ENCODE results near the gene CLIP2.
"Not testable (repeated sequence)": the region's sequence is repeated elsewhere in the genome, so short reads cannot be mapped to it uniquely, and the experiment has no call there.

CLIP2 gene

DNA sequence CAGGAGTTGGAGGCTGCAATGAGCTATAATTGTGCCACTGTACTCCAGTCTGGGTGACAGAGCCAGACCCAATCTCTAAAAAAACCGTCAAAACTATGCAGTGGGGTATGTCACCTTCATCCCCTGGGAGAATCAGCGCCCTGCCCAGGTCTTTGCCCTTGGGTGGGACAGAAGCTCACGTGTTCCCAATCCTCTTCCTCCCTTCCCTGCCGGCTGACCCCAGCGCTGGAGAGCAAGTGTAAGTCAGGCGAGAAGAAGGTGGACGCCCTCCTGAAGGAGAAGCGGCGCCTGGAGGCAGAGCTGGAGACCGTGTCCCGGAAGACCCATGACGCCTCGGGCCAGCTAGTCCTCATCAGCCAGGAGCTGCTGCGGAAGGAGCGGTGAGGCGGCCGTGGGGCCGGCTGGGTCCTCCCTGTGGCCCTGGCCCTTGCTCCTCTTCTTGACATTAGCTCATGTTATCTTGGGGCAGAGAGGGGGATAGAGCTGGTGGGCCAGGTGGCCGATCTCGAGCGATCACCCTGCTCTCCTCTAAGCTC, 99.7 kb downstream of the CLIP2 start:
- Histone ChIP-seq H3K4me3 (no peak overlapping the region), H3K27ac (no peak overlapping the region)
- TF ChIP-seq, protein P1, sequence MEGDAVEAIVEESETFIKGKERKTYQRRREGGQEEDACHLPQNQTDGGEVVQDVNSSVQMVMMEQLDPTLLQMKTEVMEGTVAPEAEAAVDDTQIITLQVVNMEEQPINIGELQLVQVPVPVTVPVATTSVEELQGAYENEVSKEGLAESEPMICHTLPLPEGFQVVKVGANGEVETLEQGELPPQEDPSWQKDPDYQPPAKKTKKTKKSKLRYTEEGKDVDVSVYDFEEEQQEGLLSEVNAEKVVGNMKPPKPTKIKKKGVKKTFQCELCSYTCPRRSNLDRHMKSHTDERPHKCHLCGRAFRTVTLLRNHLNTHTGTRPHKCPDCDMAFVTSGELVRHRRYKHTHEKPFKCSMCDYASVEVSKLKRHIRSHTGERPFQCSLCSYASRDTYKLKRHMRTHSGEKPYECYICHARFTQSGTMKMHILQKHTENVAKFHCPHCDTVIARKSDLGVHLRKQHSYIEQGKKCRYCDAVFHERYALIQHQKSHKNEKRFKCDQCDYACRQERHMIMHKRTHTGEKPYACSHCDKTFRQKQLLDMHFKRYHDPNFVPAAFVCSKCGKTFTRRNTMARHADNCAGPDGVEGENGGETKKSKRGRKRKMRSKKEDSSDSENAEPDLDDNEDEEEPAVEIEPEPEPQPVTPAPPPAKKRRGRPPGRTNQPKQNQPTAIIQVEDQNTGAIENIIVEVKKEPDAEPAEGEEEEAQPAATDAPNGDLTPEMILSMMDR (IDR thresholded peaks at IDR 0.05): no peak
- DNase-seq (ENCODE audit: low spot score): no peak

- not testable (repeated sequence) for H3K4me3 ChIP-seq
- peak; percentile 71 for DNase-seq (ENCODE audit: low spot score)
- peak overlapping the region in 1 of 2 donors; percentile 23 for H3K27ac ChIP-seq
Observed at GRCh38 chr7:74393722-74394121, 104.5 kb downstream of the CLIP2 start.

GRCh38 chr7:74394601-74395000, 105.4 kb downstream of the CLIP2 start:
- H3K4me3 ChIP-seq, H3K27ac ChIP-seq: not testable (repeated sequence)
- peak; percentile 68 for DNase-seq (ENCODE audit: low spot score)

DNA sequence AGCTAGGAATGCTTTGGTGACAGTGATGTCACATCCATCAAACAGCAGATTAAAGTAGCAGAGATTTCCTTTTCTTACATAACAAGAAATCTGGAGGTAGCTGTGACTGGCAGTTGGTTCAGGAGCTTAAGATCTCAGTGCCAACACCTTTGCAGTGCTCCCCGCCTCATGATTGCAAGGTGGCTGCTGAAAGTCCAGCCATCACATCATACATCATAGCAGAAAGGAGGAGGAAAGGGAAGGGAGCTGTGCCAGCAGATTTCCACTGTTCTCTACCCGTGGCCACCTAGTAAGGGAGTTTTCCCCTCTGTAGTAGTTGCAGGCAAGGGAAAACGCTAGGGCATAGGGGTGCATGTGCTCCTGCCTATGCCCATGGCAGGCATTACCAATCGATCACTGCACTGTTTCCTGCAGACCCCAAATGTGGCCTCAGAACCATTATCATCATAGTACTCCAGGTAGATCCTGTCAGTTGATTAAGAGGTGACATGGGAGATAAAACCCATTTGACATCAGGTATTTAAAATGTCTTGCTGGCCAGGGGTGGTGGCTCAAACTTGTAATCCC, 106.6 kb downstream of the CLIP2 start:
- DNase-seq (ENCODE audit: low spot score): peak; percentile 14
- no peak overlapping the region for H3K4me3 ChIP-seq
- H3K27ac ChIP-seq: no peak overlapping the region
- TF ChIP-seq, protein P1 (IDR thresholded peaks at IDR 0.05): no peak

DNA sequence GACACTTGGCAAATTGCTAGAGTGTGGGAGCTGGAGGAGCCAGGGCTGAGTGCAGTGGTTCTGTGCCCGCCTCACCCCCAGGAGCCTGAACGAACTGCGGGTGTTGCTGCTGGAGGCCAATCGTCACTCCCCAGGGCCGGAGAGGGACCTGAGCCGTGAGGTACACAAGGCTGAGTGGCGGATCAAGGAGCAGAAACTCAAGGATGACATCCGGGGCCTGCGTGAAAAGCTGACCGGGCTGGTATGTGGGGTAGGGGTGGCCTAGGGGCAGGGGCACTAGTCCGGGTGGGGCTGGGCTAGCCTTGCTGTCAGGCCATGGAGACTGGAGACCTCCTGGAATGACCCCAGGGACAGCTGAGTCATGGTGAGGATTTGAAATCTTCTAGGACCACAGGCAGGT, 107.8 kb downstream of the CLIP2 start:
- no peak overlapping the region for H3K27ac ChIP-seq
- H3K4me3 ChIP-seq: no peak overlapping the region
- peak; percentile 55 for DNase-seq (ENCODE audit: low spot score)
- TF ChIP-seq, protein P1 (IDR thresholded peaks at IDR 0.05): no peak

- Histone ChIP-seq H3K27ac (no peak overlapping the region), H3K4me3 (no peak overlapping the region)
- DNase-seq (ENCODE audit: low spot score): no peak
- TF ChIP-seq, protein P1 (IDR thresholded peaks at IDR 0.05): no peak
Observed at GRCh38 chr7:74398426-74398825, 109.2 kb downstream of the CLIP2 start.

DNA sequence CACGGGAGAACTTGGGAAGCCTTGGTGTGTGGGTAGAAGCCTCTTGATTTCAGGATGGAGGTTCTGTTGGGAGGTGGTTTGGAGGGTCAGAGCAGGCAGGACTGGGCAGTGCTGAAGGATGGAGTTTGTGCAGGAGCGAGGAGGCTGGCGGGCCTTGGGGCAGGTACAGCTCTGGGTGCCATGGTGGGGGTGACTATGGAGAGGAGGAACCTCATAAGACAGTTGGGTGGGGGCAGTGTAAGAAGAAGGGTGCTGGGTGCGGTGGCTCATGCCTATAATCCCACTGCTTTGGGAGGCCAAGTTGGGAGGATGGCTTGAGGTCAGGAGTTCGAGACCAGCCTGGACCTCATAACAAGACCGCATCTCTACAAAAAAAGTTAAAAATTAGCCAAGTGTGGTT, 109.8 kb downstream of the CLIP2 start:
- Histone ChIP-seq H3K4me3 (no peak overlapping the region), H3K27ac (no peak overlapping the region)
- TF ChIP-seq, protein P1 (IDR thresholded peaks at IDR 0.05): no peak
- peak; percentile 31 for DNase-seq (ENCODE audit: low spot score)

GRCh38 chr7:74400420-74401136, 111.4 kb downstream of the CLIP2 start:
- H3K4me3 ChIP-seq: no peak overlapping the region
- DNase-seq (ENCODE audit: low spot score): peak; percentile 71
- no peak overlapping the region for H3K27ac ChIP-seq
- TF ChIP-seq, protein P1 (IDR thresholded peaks at IDR 0.05): no peak

Measured in coronary artery (tissue), 2 donors.